ENCODE results near the gene TUBA1C. TPM values are rescaled to one million over a fixed set of nuclear protein-coding genes. Genes with fewer than 3 reads are reported as not detected.
A peak's percentile ranks its signal among the peaks of the same experiment; 100 is the strongest.

TUBA1C gene
- total and polyA plus RNA-seq, 2 of the 8 experiments (the other 6 are each of a cell fraction or from before 2014, with no cell fraction given) = 504 to 3,101 TPM

GRCh38 chr12:49220972-49221371 lies 43.9 kb upstream of the TUBA1C start:
- Histone ChIP-seq H2BK5ac (ENCODE audit: low read depth, low read length) (no peak overlapping the region), H3K36me3 (ENCODE audit: control insufficient read depth in 2 of 4, insufficient read depth in 4 of 4, low read length in 3 of 4) (no peaks in the 10 kb centered on the region), H3K79me1 (ENCODE audit: low read depth, low read length) (no peaks in the 10 kb centered on the region), H4K5ac (ENCODE audit: insufficient read length, low read depth, low read length) (no peak overlapping the region), H4K91ac (replicated peaks; ENCODE audit: insufficient read length, low read length) (no peak overlapping the region), H3K14ac (ENCODE audit: insufficient read length) (no peak overlapping the region), H3K4me3 (ENCODE audit: extremely low read depth in 1 of 4, insufficient read depth in 2 of 4, low read depth in 3 of 4, low read length in 4 of 4) (no peak overlapping the region), H2AFZ (ENCODE audit: low read length) (peak overlapping the region; percentile 73; the same call in 1 of the 2 replicates), H3K4me2 (ENCODE audit: insufficient read depth in 1 of 2, low read depth in 2 of 2, low read length in 2 of 2) (no peak overlapping the region), H3K9me3 (ENCODE audit: insufficient read depth in 2 of 2, low read depth in 1 of 2, low read length in 1 of 2) (no peaks in the 10 kb centered on the region), H2BK120ac (replicated peaks; ENCODE audit: low read depth, low read length) (no peak overlapping the region), H3K27ac (ENCODE audit: low read depth, low read length) (no peak overlapping the region), H3K27me3 (replicated peaks in 1 of 4; ENCODE audit: control insufficient read depth in 3 of 4, extremely low read depth in 1 of 4, insufficient read depth in 3 of 4, low read length in 3 of 4) (no peaks in the 10 kb centered on the region), H3K18ac (ENCODE audit: extremely low read depth, low read length) (no peak overlapping the region), H4K8ac (ENCODE audit: extremely low read depth, insufficient read depth, low read length) (no peak overlapping the region), H3K23ac (ENCODE audit: insufficient read length) (no peak overlapping the region), H3K4ac (replicated peaks; ENCODE audit: insufficient read length, low read depth, low read length) (no peak overlapping the region), H2BK15ac (ENCODE audit: low read length) (no peak overlapping the region), H2BK20ac (ENCODE audit: low read length) (no peak overlapping the region), H3K79me2 (ENCODE audit: control insufficient read depth in 1 of 2, insufficient read depth in 2 of 2, low read length in 2 of 2) (no peaks in the 10 kb centered on the region), H2AK5ac (ENCODE audit: low read depth, low read length) (no peak overlapping the region), H3K9ac (replicated peaks in 1 of 4; ENCODE audit: extremely low read depth in 1 of 4, low read depth in 3 of 4, low read length in 3 of 4) (no peak overlapping the region), H4K20me1 (replicated peaks in 1 of 2; ENCODE audit: control insufficient read depth in 1 of 2, insufficient read depth in 2 of 2, low read length in 2 of 2) (no peaks in the 10 kb centered on the region), H3K4me1 (replicated peaks in 1 of 4; ENCODE audit: control insufficient read depth in 3 of 4, insufficient read depth in 4 of 4, low read length in 3 of 4) (peaks cover 0 to 3% (median 1%) of the 10 kb centered on the region in 4 experiments; a peak in 2 of 7 replicates), H3K23me2 (ENCODE audit: low read depth, low read length) (no peaks in the 10 kb centered on the region), H2BK12ac (ENCODE audit: low read depth, low read length) (no peak overlapping the region), H3K56ac (replicated peaks; ENCODE audit: insufficient read length, low read depth, low read length) (no peak overlapping the region)
- WGBS, 2 experiments (ENCODE audit: extremely low coverage in 1 of 2, insufficient coverage in 1 of 2, insufficient read length in 1 of 2, insufficient replicate concordance in 2 of 2, low coverage in 1 of 2, low lambda C conversion rate in 2 of 2, missing lambda C conversion rate in 1 of 2) = 77% methylated on average over 4 of the region's 4 CpGs; no CpG with 5 or more reads in 1 of the 2 experiments
- POLR2A ChIA-PET (ENCODE audit: partially characterized antibody) = interaction anchor here (1.0 to 3.7 kb wide), 4 partner anchors 44 to 133 kb away, joined by 3 to 20 read pairs (median 6); partner anchors contain the start of genes TUBA1B and TUBA1C
- DNase-seq (ENCODE audit: low read depth in 1 of 2, low spot score in 2 of 2) (no peak), FAIRE-seq (no peak)
- CTCF ChIA-PET (ENCODE audit: partially characterized antibody) = interaction anchor here (0.9 to 3.4 kb wide), 2 partner anchors 74 to 133 kb away, joined by 3 to 9 read pairs; partner anchors contain the start of gene PRPH
- no peak for TF ChIP-seq POLR2A (IDR thresholded peaks at IDR 0.05; ENCODE audit: control extremely low read depth in 1 of 2, low read depth in 2 of 2, low read length in 2 of 2)
- no peak for TF ChIP-seq RBBP5 (IDR thresholded peaks at IDR 0.05; ENCODE audit: borderline replicate concordance, low read depth, low read length)
- no peak for TF ChIP-seq CTCF (IDR thresholded peaks at IDR 0.05; ENCODE audit: control extremely low read depth in 1 of 3, insufficient read depth in 1 of 3, low read depth in 1 of 3, low read length in 3 of 3)
- no peak for TF ChIP-seq SP1 (IDR thresholded peaks at IDR 0.05; ENCODE audit: low read depth, low read length)
- no peak for TF ChIP-seq POU5F1 (IDR thresholded peaks at IDR 0.05; ENCODE audit: low read depth, low read length)
- TF ChIP-seq PHF8 (conservative IDR thresholded peaks at IDR 0.05; ENCODE audit: low read depth, low read length) = no peak
- no peak for TF ChIP-seq YY1 (IDR thresholded peaks at IDR 0.05; ENCODE audit: low read depth, low read length)
- no peak for TF ChIP-seq CBX8 (IDR thresholded peaks at IDR 0.05; ENCODE audit: borderline replicate concordance, low read depth, low read length)
- TF ChIP-seq MAFK (IDR thresholded peaks at IDR 0.05; ENCODE audit: low read depth, low read length) = no peak
- TF ChIP-seq BRCA1 (IDR thresholded peaks at IDR 0.05; ENCODE audit: low read depth, low read length) = no peak
- no peak for TF ChIP-seq NRF1 (IDR thresholded peaks at IDR 0.05; ENCODE audit: low read depth, low read length)
- no peak for TF ChIP-seq TAF7 (optimal IDR thresholded peaks at IDR 0.05; ENCODE audit: borderline replicate concordance, low read depth, low read length)
- TF ChIP-seq EGR1 (IDR thresholded peaks at IDR 0.05; ENCODE audit: borderline replicate concordance, low read depth, low read length) = no peak

Data from H1 (cell line).